ENCODE measurements around the gene RNF141. TPM values are rescaled to one million over a fixed set of nuclear protein-coding genes. Genes with fewer than 3 reads are reported as not detected.

Gene RNF141
- polyA plus RNA-seq, 1 of the 3 experiments (the other 2 are of a cell fraction) = 6.9 TPM

- CTCF ChIA-PET = interaction anchor here (1.4 kb wide), 1 partner anchor 79 kb away, joined by 4 read pairs; no protein-coding TSS in a partner anchor
- no peak overlapping the region for H3K27ac ChIP-seq (ENCODE audit: low read depth in 2 of 2, low read length in 1 of 2)
- no peak overlapping the region for H3K4me3 ChIP-seq (ENCODE audit: low read depth in 2 of 2, low read length in 1 of 2)
- H3K4me1 ChIP-seq (ENCODE audit: control insufficient read depth in 1 of 2, insufficient read depth in 2 of 2, low read depth in 1 of 2, low read length in 1 of 2) = peaks cover 0 to 17% of the 10 kb centered on the region in 2 experiments; a peak in 1 of 4 replicates
- POLR2A ChIA-PET = no interaction called here
- no peaks in the 10 kb centered on the region for H4K20me1 ChIP-seq (ENCODE audit: insufficient read depth)
- no peak for DNase-seq
- H3K9me2 ChIP-seq = no peaks in the 10 kb centered on the region
- TF ChIP-seq GABPA (IDR thresholded peaks at IDR 0.05; ENCODE audit: low read depth) = no peak
- TF ChIP-seq CTCF (IDR thresholded peaks at IDR 0.05) = no peak
- TF ChIP-seq, protein P1, sequence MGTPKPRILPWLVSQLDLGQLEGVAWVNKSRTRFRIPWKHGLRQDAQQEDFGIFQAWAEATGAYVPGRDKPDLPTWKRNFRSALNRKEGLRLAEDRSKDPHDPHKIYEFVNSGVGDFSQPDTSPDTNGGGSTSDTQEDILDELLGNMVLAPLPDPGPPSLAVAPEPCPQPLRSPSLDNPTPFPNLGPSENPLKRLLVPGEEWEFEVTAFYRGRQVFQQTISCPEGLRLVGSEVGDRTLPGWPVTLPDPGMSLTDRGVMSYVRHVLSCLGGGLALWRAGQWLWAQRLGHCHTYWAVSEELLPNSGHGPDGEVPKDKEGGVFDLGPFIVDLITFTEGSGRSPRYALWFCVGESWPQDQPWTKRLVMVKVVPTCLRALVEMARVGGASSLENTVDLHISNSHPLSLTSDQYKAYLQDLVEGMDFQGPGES (IDR thresholded peaks at IDR 0.05; ENCODE audit: low read depth, low read length) = no peak
- no peak for TF ChIP-seq TCF12 (IDR thresholded peaks at IDR 0.05)
- TF ChIP-seq MXI1 (IDR thresholded peaks at IDR 0.05; ENCODE audit: low read depth, low read length) = no peak
- no peak for TF ChIP-seq ZBTB33 (IDR thresholded peaks at IDR 0.05; ENCODE audit: borderline replicate concordance, low read depth)
- no peak for TF ChIP-seq RCOR1 (IDR thresholded peaks at IDR 0.05; ENCODE audit: low read length)
- TF ChIP-seq EP300 (IDR thresholded peaks at IDR 0.05; ENCODE audit: borderline replicate concordance in 1 of 2, low read depth in 1 of 2, low read length in 1 of 2) = no peak
- no peak for TF ChIP-seq NFIC (IDR thresholded peaks at IDR 0.05; ENCODE audit: borderline replicate concordance)
- TF ChIP-seq FOXM1 (IDR thresholded peaks at IDR 0.05; ENCODE audit: low read depth) = no peak
- TF ChIP-seq FOSL2 (IDR thresholded peaks at IDR 0.05; ENCODE audit: borderline replicate concordance, low read depth) = no peak
- H3K27me3 ChIP-seq (ENCODE audit: insufficient read depth) = no peaks in the 10 kb centered on the region
- peaks cover under 1% of the 10 kb centered on the region for H3F3A ChIP-seq (replicated peaks; ENCODE audit: insufficient read depth)
- H3K79me2 ChIP-seq (ENCODE audit: insufficient read depth) = no peaks in the 10 kb centered on the region
- H3K4me2 ChIP-seq = no peak overlapping the region
- no peak overlapping the region for H2AFZ ChIP-seq (ENCODE audit: low read depth)
- H3K36me3 ChIP-seq (replicated peaks in 1 of 2; ENCODE audit: control insufficient read depth in 1 of 2, insufficient read depth in 2 of 2, low read length in 1 of 2) = no peaks in the 10 kb centered on the region
- 29% methylated on average over 2 of the region's 2 CpGs for WGBS (ENCODE audit: low lambda C conversion rate)
- no peak overlapping the region for H3K9ac ChIP-seq
- no peaks in the 10 kb centered on the region for H3K9me3 ChIP-seq
These were observed 55.3 kb downstream of the RNF141 start for GRCh38 chr11:10485646-10486045.

- WGBS (ENCODE audit: low lambda C conversion rate) = 87% methylated on average over 13 of the region's 16 CpGs
- Histone ChIP-seq H3K4me1 (ENCODE audit: control insufficient read depth in 1 of 2, insufficient read depth in 2 of 2, low read depth in 1 of 2, low read length in 1 of 2) (peaks cover 0 to 13% of the 10 kb centered on the region in 2 experiments; a peak in 1 of 4 replicates), H3K27ac (ENCODE audit: low read depth in 2 of 2, low read length in 1 of 2) (no peak overlapping the region), H3K79me2 (ENCODE audit: insufficient read depth) (no peaks in the 10 kb centered on the region), H3K9me2 (no peaks in the 10 kb centered on the region), H4K20me1 (ENCODE audit: insufficient read depth) (no peaks in the 10 kb centered on the region), H3K9ac (no peak overlapping the region), H3K27me3 (ENCODE audit: insufficient read depth) (no peaks in the 10 kb centered on the region), H3K36me3 (replicated peaks in 1 of 2; ENCODE audit: control insufficient read depth in 1 of 2, insufficient read depth in 2 of 2, low read length in 1 of 2) (no peaks in the 10 kb centered on the region), H3K9me3 (no peaks in the 10 kb centered on the region), H3K4me2 (no peak overlapping the region), H3K4me3 (ENCODE audit: low read depth in 2 of 2, low read length in 1 of 2) (no peak overlapping the region), H3F3A (replicated peaks; ENCODE audit: insufficient read depth) (no peaks in the 10 kb centered on the region), H2AFZ (ENCODE audit: low read depth) (no peak overlapping the region)
- no peak for DNase-seq
- TF ChIP-seq GABPA (IDR thresholded peaks at IDR 0.05; ENCODE audit: low read depth) (no peak), TCF12 (IDR thresholded peaks at IDR 0.05) (no peak), SMC3 (IDR thresholded peaks at IDR 0.05; ENCODE audit: low read depth, low read length) (no peak), NRF1 (IDR thresholded peaks at IDR 0.05; ENCODE audit: low read depth, low read length) (no peak), EP300 (IDR thresholded peaks at IDR 0.05; ENCODE audit: borderline replicate concordance in 1 of 2, low read depth in 1 of 2, low read length in 1 of 2) (no peak), PBX3 (IDR thresholded peaks at IDR 0.05) (no peak), TEAD4 (IDR thresholded peaks at IDR 0.05; ENCODE audit: borderline replicate concordance, insufficient read depth) (no peak), RAD21 (IDR thresholded peaks at IDR 0.05; ENCODE audit: low read length) (no peak), YY1 (IDR thresholded peaks at IDR 0.05; ENCODE audit: low read depth) (no peak), GATA2 (CRISPR knock-in tag; IDR thresholded peaks at IDR 0.05) (no peak), CHD2 (IDR thresholded peaks at IDR 0.05; ENCODE audit: low read length, partially characterized antibody) (no peak), JUND (IDR thresholded peaks at IDR 0.05) (no peak)
- TF ChIP-seq, protein P1 (IDR thresholded peaks at IDR 0.05; ENCODE audit: low read depth, low read length) = no peak
- ChIA-PET POLR2A (no interaction called here), CTCF (interaction anchor here (1.4 kb wide), 1 partner anchor 78 kb away, joined by 4 read pairs; no protein-coding TSS in a partner anchor)
These were observed 56.4 kb downstream of the RNF141 start for GRCh38 chr11:10484461-10485180.

All from SK-N-SH (cell line).